GM12878 (cell line): ENCODE measurements around the gene HTR1D. TPM values are rescaled to one million over a fixed set of nuclear protein-coding genes. Genes with fewer than 3 reads are reported as not detected.

Experiments
- CREB1 ChIP-seq: IDR thresholded peaks from 2 replicates; pipeline ENCODE4 v1.6.1; 2012; ENCODE audit warnings: low read depth, mild to moderate bottlenecking, inconsistent platforms
- E2F4 ChIP-seq: IDR thresholded peaks from 2 replicates; pipeline ENCODE4 v1.6.1; 2012; ENCODE audit warnings: low read depth, low read length, improper control_type of control experiment
- GATAD2B ChIP-seq: fragments of 450-650 bp; conservative IDR thresholded peaks from 2 replicates; pipeline ENCODE4 v1.6.1; 2017; ENCODE audit warnings: low read depth, mild to moderate bottlenecking, moderate library complexity
- IKZF1 ChIP-seq: fragments of 450-650 bp; conservative IDR thresholded peaks from 2 replicates; pipeline ENCODE4 v1.6.1; 2017; ENCODE audit warnings: antibody characterized with exemption, mild to moderate bottlenecking
- LARP7 ChIP-seq: fragments of 450-650 bp; IDR thresholded peaks from 2 replicates; pipeline ENCODE4 v1.6.1; 2017; ENCODE audit warnings: mild to moderate bottlenecking
- MLLT1 ChIP-seq: fragments of 450-650 bp; IDR thresholded peaks from 2 replicates; pipeline ENCODE4 v1.6.1; 2016; ENCODE audit warnings: mild to moderate bottlenecking
- NBN ChIP-seq: fragments of 450-650 bp; IDR thresholded peaks from 2 replicates; pipeline ENCODE4 v1.6.1; 2016
- PKNOX1 ChIP-seq: fragments of 450-650 bp; IDR thresholded peaks from 2 replicates; pipeline ENCODE4 v1.6.1; 2016; ENCODE audit warnings: mild to moderate bottlenecking
- POLR2A ChIP-seq: IDR thresholded peaks from 2 replicates; pipeline ENCODE4 v1.6.1; 2011; ENCODE audit warnings: low read depth, mild to moderate bottlenecking, low read length
- POLR2AphosphoS2 ChIP-seq: IDR thresholded peaks from 2 replicates; pipeline ENCODE4 v1.6.1; 2011; ENCODE audit warnings: low read depth, mild to moderate bottlenecking, low read length, improper control_type of control experiment, moderate library complexity
- POLR2AphosphoS5 ChIP-seq: IDR thresholded peaks from 2 replicates; pipeline ENCODE4 v1.6.1; 2011; ENCODE audit warnings: mild to moderate bottlenecking, low read length, inconsistent platforms
- RB1 ChIP-seq: fragments of 450-650 bp; formaldehyde crosslinking; IDR thresholded peaks from 2 replicates; pipeline ENCODE4 v1.6.1; 2017; ENCODE audit warnings: mild to moderate bottlenecking, borderline replicate concordance
- SMAD5 ChIP-seq: IDR thresholded peaks from 2 replicates; pipeline ENCODE4 v1.6.1; 2016; ENCODE audit warnings: antibody characterized with exemption, low read depth
- SP1 ChIP-seq: IDR thresholded peaks from one replicate; pipeline ENCODE4 v1.6.1; 2011; ENCODE audit warnings: low read depth, low read length
- SREBF1 ChIP-seq: IDR thresholded peaks from 2 replicates; pipeline ENCODE4 v1.6.1; 2012; ENCODE audit warnings: mild to moderate bottlenecking, low read length
- TCF12 ChIP-seq: IDR thresholded peaks from 2 replicates; pipeline ENCODE4 v1.6.1; 2011; ENCODE audit warnings: low read depth, mild to moderate bottlenecking, low read length
- ZNF207 ChIP-seq: fragments of 450-650 bp; IDR thresholded peaks from 2 replicates; pipeline ENCODE4 v1.6.1; 2014; ENCODE audit warnings: antibody characterized with exemption, mild to moderate bottlenecking, borderline replicate concordance
- polyA plus RNA-seq, 11 experiments: library from polyadenylated mRNA; depleted of rRNA in 4 of 11; unstranded in 6 of 11; stranded (reverse) in 5 of 11; fragments of >200 nt; fragmentation: Nextera tagmentation in 4 of 11; fragmentation: Illumina TruSeq in 1 of 11; extraction: Ambion mirVana in 4 of 11; extraction: Trizol in 1 of 11; gene quantifications; 1 replicate in 1 of 11; 2 replicates in 10 of 11; pipeline versions ENCODE4 v1.2.1 to v1.2.3, GENCODE V29; 2011 to 2016; ENCODE audit warnings: inconsistent platforms in 2 of 11, missing spikeins in 2 of 11, low read depth in 1 of 11
- total RNA-seq, 4 experiments: library from RNA; depleted of rRNA in 3 of 4; stranded (reverse); fragments of >200 nt in 3 of 4; fragmentation: Illumina TruSeq in 1 of 4; extraction: Trizol in 1 of 4; gene quantifications; 2 replicates each; pipeline versions ENCODE4 v1.2.1 to v1.2.3, GENCODE V29; 2013 to 2021
- TF ChIP-seq, protein P1 (sequence below): fragments of 450-650 bp; IDR thresholded peaks from 2 replicates; pipeline ENCODE4 v1.6.1; 2017; ENCODE audit warnings: mild to moderate bottlenecking, moderate library complexity
- TF ChIP-seq, protein P2 (sequence below): IDR thresholded peaks from 2 replicates; pipeline ENCODE4 v1.6.1; 2011; ENCODE audit warnings: low read depth, low read length, improper control_type of control experiment, borderline replicate concordance

Gene HTR1D
- total and polyA plus RNA-seq, 10 of the 15 experiments (the other 5 are each of a cell fraction or from before 2014, with no cell fraction given), result 0.07 TPM; not detected in 9

- TF ChIP-seq, protein P1, sequence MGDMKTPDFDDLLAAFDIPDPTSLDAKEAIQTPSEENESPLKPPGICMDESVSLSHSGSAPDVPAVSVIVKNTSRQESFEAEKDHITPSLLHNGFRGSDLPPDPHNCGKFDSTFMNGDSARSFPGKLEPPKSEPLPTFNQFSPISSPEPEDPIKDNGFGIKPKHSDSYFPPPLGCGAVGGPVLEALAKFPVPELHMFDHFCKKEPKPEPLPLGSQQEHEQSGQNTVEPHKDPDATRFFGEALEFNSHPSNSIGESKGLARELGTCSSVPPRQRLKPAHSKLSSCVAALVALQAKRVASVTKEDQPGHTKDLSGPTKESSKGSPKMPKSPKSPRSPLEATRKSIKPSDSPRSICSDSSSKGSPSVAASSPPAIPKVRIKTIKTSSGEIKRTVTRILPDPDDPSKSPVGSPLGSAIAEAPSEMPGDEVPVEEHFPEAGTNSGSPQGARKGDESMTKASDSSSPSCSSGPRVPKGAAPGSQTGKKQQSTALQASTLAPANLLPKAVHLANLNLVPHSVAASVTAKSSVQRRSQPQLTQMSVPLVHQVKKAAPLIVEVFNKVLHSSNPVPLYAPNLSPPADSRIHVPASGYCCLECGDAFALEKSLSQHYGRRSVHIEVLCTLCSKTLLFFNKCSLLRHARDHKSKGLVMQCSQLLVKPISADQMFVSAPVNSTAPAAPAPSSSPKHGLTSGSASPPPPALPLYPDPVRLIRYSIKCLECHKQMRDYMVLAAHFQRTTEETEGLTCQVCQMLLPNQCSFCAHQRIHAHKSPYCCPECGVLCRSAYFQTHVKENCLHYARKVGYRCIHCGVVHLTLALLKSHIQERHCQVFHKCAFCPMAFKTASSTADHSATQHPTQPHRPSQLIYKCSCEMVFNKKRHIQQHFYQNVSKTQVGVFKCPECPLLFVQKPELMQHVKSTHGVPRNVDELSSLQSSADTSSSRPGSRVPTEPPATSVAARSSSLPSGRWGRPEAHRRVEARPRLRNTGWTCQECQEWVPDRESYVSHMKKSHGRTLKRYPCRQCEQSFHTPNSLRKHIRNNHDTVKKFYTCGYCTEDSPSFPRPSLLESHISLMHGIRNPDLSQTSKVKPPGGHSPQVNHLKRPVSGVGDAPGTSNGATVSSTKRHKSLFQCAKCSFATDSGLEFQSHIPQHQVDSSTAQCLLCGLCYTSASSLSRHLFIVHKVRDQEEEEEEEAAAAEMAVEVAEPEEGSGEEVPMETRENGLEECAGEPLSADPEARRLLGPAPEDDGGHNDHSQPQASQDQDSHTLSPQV, result no peak
- peak; percentile 31; the same call in 1 of the 2 replicates for TF ChIP-seq TCF12
- TF ChIP-seq SREBF1, result 0 out of 2 replicates have a peak, but pooled peaks have one; percentile 9
- TF ChIP-seq POLR2A, result peak; percentile 89
- TF ChIP-seq RB1, result peak; percentile 75; the same call in 1 of the 2 replicates
- peak; percentile 79 for TF ChIP-seq NBN
- TF ChIP-seq MLLT1, result peak; percentile 54
- TF ChIP-seq IKZF1, result peak; percentile 56
- TF ChIP-seq POLR2AphosphoS2, result peak; percentile 64; the same call in 1 of the 2 replicates
- peak; percentile 22; the same call in 1 of the 2 replicates for TF ChIP-seq GATAD2B
- TF ChIP-seq POLR2AphosphoS5, result peak; percentile 69; the same call in 1 of the 2 replicates
- peak; percentile 43; the same call in 1 of the 2 replicates for TF ChIP-seq LARP7
- TF ChIP-seq, protein P2, sequence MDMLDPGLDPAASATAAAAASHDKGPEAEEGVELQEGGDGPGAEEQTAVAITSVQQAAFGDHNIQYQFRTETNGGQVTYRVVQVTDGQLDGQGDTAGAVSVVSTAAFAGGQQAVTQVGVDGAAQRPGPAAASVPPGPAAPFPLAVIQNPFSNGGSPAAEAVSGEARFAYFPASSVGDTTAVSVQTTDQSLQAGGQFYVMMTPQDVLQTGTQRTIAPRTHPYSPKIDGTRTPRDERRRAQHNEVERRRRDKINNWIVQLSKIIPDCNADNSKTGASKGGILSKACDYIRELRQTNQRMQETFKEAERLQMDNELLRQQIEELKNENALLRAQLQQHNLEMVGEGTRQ, result no peak
- 0 out of 2 replicates have a peak, but pooled peaks have one; percentile 30 for TF ChIP-seq ZNF207
- TF ChIP-seq PKNOX1, result peak; percentile 84
- TF ChIP-seq E2F4, result peak; percentile 20; the same call in 1 of the 2 replicates
- peak; percentile 67 for TF ChIP-seq SP1
- peak; percentile 50; the same call in 1 of the 2 replicates for TF ChIP-seq SMAD5
- peak; percentile 86 for TF ChIP-seq CREB1
Observed at GRCh38 chr1:23168445-23169194, 48.7 kb downstream of the HTR1D start, which contains the start of gene LUZP1 (continued).
